Neural cell (in vitro differentiated cells): ENCODE data around the gene OLIG1. TPM values are rescaled to one million over a fixed set of nuclear protein-coding genes. Genes with fewer than 3 reads are reported as not detected.

ENCODE experiments used
- H2AFZ ChIP-seq: fragments of 200-600, 300-800 bp; sonication (generic), shearing (Covaris generic); 2 replicates; pipeline ENCODE4 v1.6.0; 2014; ENCODE audit warnings: low read depth, mild to moderate bottlenecking, antibody characterized with exemption, low read length, moderate library complexity
- H3F3A ChIP-seq: fragments of 200-600 bp; shearing (Covaris generic); 2 replicates; pipeline ENCODE4 v1.6.1; 2016; ENCODE audit warnings: mild to moderate bottlenecking, moderate library complexity, mixed read lengths, antibody characterized with exemption, low read length; ENCODE audit not compliant: insufficient read depth, poor library complexity, severe bottlenecking
- H3K27ac ChIP-seq: fragments of 200-600, 300-800 bp; sonication (generic), shearing (Covaris generic); 2 replicates; pipeline ENCODE4 v1.5.1; 2014; ENCODE audit warnings: mild to moderate bottlenecking, low read length, moderate library complexity
- H3K27me3 ChIP-seq: fragments of 300-800, 200-600 bp; sonication (generic), shearing (Covaris generic); 2 replicates; pipeline ENCODE4 v1.6.0; 2014; ENCODE audit warnings: mild to moderate bottlenecking, low read depth, low read length, moderate library complexity; ENCODE audit not compliant: insufficient read depth
- H3K36me3 ChIP-seq: fragments of 300-800, 200-600 bp; sonication (generic), shearing (Covaris generic); 2 replicates; pipeline ENCODE4 v1.5.1; 2014; ENCODE audit warnings: mild to moderate bottlenecking, antibody characterized with exemption, low read length, moderate library complexity; ENCODE audit not compliant: insufficient read depth
- H3K4me2 ChIP-seq: fragments of 300-800, 200-600 bp; sonication (generic), shearing (Covaris generic); 2 replicates; pipeline ENCODE4 v1.6.0; 2014; ENCODE audit warnings: mild to moderate bottlenecking, low read length
- H3K4me3 ChIP-seq: fragments of 300-800, 200-600 bp; sonication (generic), shearing (Covaris generic); 2 replicates; pipeline ENCODE4 v1.5.1; 2014; ENCODE audit warnings: mild to moderate bottlenecking, low read length, moderate library complexity
- H3K79me2 ChIP-seq: fragments of 200-600 bp; shearing (Covaris generic); replicated peaks from 2 replicates; pipeline ENCODE4 v1.6.0; 2014; ENCODE audit warnings: mild to moderate bottlenecking, low read length, moderate library complexity; ENCODE audit not compliant: insufficient read depth
- H3K9ac ChIP-seq: fragments of 300-800, 200-600 bp; sonication (generic), shearing (Covaris generic); 2 replicates; pipeline ENCODE4 v1.6.1; 2016; ENCODE audit warnings: mild to moderate bottlenecking, low read length, mixed read lengths
- H3K9me2 ChIP-seq: fragments of 200-600 bp; shearing (Covaris generic); 2 replicates; pipeline ENCODE4 v1.6.1; 2016; ENCODE audit warnings: mild to moderate bottlenecking, low read length, mixed read lengths; ENCODE audit not compliant: insufficient read depth
- H3K9me3 ChIP-seq: fragments of 200-600, 300-800 bp; sonication (generic), shearing (Covaris generic); 2 replicates; pipeline ENCODE4 v1.6.1; 2016; ENCODE audit warnings: mild to moderate bottlenecking, mixed run types, low read length, moderate library complexity, mixed read lengths
- H4K20me1 ChIP-seq: fragments of 200-600 bp; shearing (Covaris generic); 2 replicates; pipeline ENCODE4 v1.6.1; 2016; ENCODE audit warnings: mild to moderate bottlenecking, mixed run types; ENCODE audit not compliant: insufficient read depth
- EP300 ChIP-seq: fragments of 450-650 bp; conservative IDR thresholded peaks from 2 replicates; pipeline ENCODE4 v1.6.1; 2014; ENCODE audit warnings: antibody characterized with exemption, mild to moderate bottlenecking, moderate library complexity; ENCODE audit not compliant: poor library complexity, severe bottlenecking
- EZH2 ChIP-seq: fragments of 200-600, 300-800 bp; shearing (Covaris generic), sonication (generic); IDR thresholded peaks from 2 replicates; pipeline ENCODE4 v1.6.1; 2014; ENCODE audit warnings: antibody characterized with exemption, low read length, borderline replicate concordance, mild to moderate bottlenecking; ENCODE audit not compliant: insufficient read depth, poor library complexity, severe bottlenecking
- MXI1 ChIP-seq: fragments of 450-650 bp; conservative IDR thresholded peaks from 2 replicates; pipeline ENCODE4 v1.6.1; 2014; ENCODE audit warnings: antibody characterized with exemption, mild to moderate bottlenecking; ENCODE audit not compliant: poor library complexity, severe bottlenecking
- POLR2AphosphoS5 ChIP-seq: IDR thresholded peaks from 2 replicates; pipeline ENCODE4 v1.6.1; 2012
- RAD21 ChIP-seq: fragments of 450-650 bp; conservative IDR thresholded peaks from 2 replicates; pipeline ENCODE4 v1.6.1; 2014; ENCODE audit warnings: antibody characterized with exemption, mild to moderate bottlenecking, moderate library complexity
- SMC3 ChIP-seq: fragments of 450-650 bp; conservative IDR thresholded peaks from 2 replicates; pipeline ENCODE4 v1.6.1; 2014; ENCODE audit warnings: antibody characterized with exemption, mild to moderate bottlenecking, moderate library complexity; ENCODE audit not compliant: poor library complexity
- TAF1 ChIP-seq: IDR thresholded peaks from 2 replicates; pipeline ENCODE4 v1.6.1; 2012; ENCODE audit warnings: low read depth
- polyA plus RNA-seq: library from polyadenylated mRNA; depleted of rRNA; stranded (reverse); fragments of >200 nt; gene quantifications from 2 replicates; pipeline ENCODE4 v1.2.3, GENCODE V29; 2014
- TF ChIP-seq, protein P1 (sequence below): IDR thresholded peaks from 2 replicates; pipeline ENCODE4 v1.6.1; 2012; ENCODE audit warnings: borderline replicate concordance
- TF ChIP-seq, protein P2 (sequence below): fragments of 450-650 bp; IDR thresholded peaks from 2 replicates; pipeline ENCODE4 v1.5.1; 2014; ENCODE audit warnings: antibody characterized with exemption, mild to moderate bottlenecking, moderate library complexity; ENCODE audit not compliant: poor library complexity, severe bottlenecking

Gene OLIG1
- polyA plus RNA-seq, 1 donor from 2014 or later, result 1.4 TPM

DNA sequence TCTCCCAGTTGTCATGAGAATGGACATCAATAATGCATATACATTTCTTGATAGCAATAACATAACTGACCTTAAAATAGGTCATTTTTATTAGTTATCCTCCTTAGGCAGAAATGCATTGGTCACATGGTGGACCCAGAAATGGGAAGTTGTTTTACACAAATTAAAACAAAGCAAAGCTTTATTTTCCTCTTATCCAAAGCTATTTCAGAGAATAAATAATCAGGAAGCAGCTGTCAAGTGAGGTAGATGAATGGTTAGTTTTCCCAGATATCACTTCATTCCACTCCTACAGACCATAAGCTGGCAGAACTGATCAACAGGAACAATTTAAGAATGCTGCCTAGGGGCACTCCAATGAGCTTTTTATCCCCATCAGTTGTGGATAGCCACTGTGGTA is 16.0 kb upstream of the OLIG1 start:
- H3K4me3 ChIP-seq, result no peak overlapping the region
- H3K9me2 ChIP-seq, result no peaks in the 10 kb centered on the region
- no peaks in the 10 kb centered on the region for H3K79me2 ChIP-seq
- no peaks in the 10 kb centered on the region for H4K20me1 ChIP-seq
- H3K27me3 ChIP-seq, result peaks cover 3% of the 10 kb centered on the region
- no peak overlapping the region for H3K4me2 ChIP-seq
- no peak overlapping the region for H3K9ac ChIP-seq
- H3F3A ChIP-seq, result no peaks in the 10 kb centered on the region
- TF ChIP-seq TAF1 (no peak), POLR2AphosphoS5 (no peak), EZH2 (no peak), RAD21 (no peak), MXI1 (no peak), SMC3 (no peak), EP300 (no peak)
- TF ChIP-seq, protein P1, sequence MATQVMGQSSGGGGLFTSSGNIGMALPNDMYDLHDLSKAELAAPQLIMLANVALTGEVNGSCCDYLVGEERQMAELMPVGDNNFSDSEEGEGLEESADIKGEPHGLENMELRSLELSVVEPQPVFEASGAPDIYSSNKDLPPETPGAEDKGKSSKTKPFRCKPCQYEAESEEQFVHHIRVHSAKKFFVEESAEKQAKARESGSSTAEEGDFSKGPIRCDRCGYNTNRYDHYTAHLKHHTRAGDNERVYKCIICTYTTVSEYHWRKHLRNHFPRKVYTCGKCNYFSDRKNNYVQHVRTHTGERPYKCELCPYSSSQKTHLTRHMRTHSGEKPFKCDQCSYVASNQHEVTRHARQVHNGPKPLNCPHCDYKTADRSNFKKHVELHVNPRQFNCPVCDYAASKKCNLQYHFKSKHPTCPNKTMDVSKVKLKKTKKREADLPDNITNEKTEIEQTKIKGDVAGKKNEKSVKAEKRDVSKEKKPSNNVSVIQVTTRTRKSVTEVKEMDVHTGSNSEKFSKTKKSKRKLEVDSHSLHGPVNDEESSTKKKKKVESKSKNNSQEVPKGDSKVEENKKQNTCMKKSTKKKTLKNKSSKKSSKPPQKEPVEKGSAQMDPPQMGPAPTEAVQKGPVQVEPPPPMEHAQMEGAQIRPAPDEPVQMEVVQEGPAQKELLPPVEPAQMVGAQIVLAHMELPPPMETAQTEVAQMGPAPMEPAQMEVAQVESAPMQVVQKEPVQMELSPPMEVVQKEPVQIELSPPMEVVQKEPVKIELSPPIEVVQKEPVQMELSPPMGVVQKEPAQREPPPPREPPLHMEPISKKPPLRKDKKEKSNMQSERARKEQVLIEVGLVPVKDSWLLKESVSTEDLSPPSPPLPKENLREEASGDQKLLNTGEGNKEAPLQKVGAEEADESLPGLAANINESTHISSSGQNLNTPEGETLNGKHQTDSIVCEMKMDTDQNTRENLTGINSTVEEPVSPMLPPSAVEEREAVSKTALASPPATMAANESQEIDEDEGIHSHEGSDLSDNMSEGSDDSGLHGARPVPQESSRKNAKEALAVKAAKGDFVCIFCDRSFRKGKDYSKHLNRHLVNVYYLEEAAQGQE, result no peak
- TF ChIP-seq, protein P2, sequence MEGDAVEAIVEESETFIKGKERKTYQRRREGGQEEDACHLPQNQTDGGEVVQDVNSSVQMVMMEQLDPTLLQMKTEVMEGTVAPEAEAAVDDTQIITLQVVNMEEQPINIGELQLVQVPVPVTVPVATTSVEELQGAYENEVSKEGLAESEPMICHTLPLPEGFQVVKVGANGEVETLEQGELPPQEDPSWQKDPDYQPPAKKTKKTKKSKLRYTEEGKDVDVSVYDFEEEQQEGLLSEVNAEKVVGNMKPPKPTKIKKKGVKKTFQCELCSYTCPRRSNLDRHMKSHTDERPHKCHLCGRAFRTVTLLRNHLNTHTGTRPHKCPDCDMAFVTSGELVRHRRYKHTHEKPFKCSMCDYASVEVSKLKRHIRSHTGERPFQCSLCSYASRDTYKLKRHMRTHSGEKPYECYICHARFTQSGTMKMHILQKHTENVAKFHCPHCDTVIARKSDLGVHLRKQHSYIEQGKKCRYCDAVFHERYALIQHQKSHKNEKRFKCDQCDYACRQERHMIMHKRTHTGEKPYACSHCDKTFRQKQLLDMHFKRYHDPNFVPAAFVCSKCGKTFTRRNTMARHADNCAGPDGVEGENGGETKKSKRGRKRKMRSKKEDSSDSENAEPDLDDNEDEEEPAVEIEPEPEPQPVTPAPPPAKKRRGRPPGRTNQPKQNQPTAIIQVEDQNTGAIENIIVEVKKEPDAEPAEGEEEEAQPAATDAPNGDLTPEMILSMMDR, result no peak
- no peaks in the 10 kb centered on the region for H3K9me3 ChIP-seq
- no peaks in the 10 kb centered on the region for H3K36me3 ChIP-seq
- no peak overlapping the region for H2AFZ ChIP-seq
- H3K27ac ChIP-seq, result no peak overlapping the region

DNA sequence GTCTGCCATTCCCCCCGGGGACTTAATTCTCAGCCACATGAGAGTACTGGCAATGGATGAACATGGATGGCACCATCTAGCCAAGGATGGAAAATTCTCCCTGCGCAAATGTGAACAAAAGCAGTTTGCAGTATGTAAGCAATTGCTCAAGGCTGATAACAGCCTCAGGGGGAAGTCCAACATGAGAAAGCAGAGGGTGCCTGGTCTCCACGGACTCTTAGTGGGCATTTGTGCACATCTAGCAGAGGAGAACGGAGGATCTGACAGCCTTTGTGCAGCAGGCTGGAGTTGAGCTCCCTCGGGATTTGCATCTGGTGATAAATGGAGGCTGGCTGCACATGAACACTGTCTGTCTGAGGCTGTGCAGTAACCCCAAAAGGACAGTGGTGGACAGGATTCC is 13.9 kb upstream of the OLIG1 start:
- Histone ChIP-seq H3K79me2 (no peaks in the 10 kb centered on the region), H3K4me2 (no peak overlapping the region), H4K20me1 (no peaks in the 10 kb centered on the region), H2AFZ (no peak overlapping the region), H3K9me3 (no peaks in the 10 kb centered on the region), H3K9me2 (no peaks in the 10 kb centered on the region), H3K4me3 (no peak overlapping the region), H3K9ac (no peak overlapping the region), H3K27me3 (no peaks in the 10 kb centered on the region), H3K27ac (no peak overlapping the region), H3F3A (no peaks in the 10 kb centered on the region), H3K36me3 (no peaks in the 10 kb centered on the region)
- no peak for TF ChIP-seq POLR2AphosphoS5
- no peak for TF ChIP-seq EP300
- TF ChIP-seq SMC3, result no peak
- no peak for TF ChIP-seq RAD21
- no peak for TF ChIP-seq EZH2
- no peak for TF ChIP-seq TAF1
- TF ChIP-seq, protein P2, result no peak
- TF ChIP-seq, protein P1, result no peak
- no peak for TF ChIP-seq MXI1
